Endothelial cell of umbilical vein (primary cell): ENCODE data around the gene CGA.

Experiments used
- CTCF ChIP-seq, 2 donors: IDR thresholded peaks; 1 replicate in 1 of 2; 2 replicates in 1 of 2; pipeline ENCODE4 v1.5.1; 2011; ENCODE audit warnings: low read length in 2 of 2, mild to moderate bottlenecking in 2 of 2, moderate library complexity in 2 of 2, control low read depth in 1 of 2, inconsistent platforms in 1 of 2, low read depth in 1 of 2; ENCODE audit not compliant: insufficient read depth in 1 of 2; ENCODE audit errors: extremely low read depth in 1 of 2
- EZH2 ChIP-seq: IDR thresholded peaks from 2 replicates; pipeline ENCODE4 v1.6.1; 2012; ENCODE audit warnings: borderline replicate concordance, low read depth, mild to moderate bottlenecking, moderate library complexity, low read length, inconsistent platforms; ENCODE audit not compliant: severe bottlenecking
- FOS ChIP-seq: IDR thresholded peaks from 2 replicates; pipeline ENCODE4 v1.6.1; 2011; ENCODE audit warnings: mild to moderate bottlenecking, low read length, moderate library complexity, borderline replicate concordance; ENCODE audit not compliant: insufficient read depth
- MAX ChIP-seq: IDR thresholded peaks from 2 replicates; pipeline ENCODE4 v1.6.1; 2011; ENCODE audit not compliant: insufficient read depth, insufficient read length
- MYC ChIP-seq: IDR thresholded peaks from one replicate; pipeline ENCODE4 v1.6.1; 2011; ENCODE audit warnings: mild to moderate bottlenecking, low read depth, low read length
- POLR2A ChIP-seq: IDR thresholded peaks from 2 replicates; pipeline ENCODE4 v1.6.1; 2012; ENCODE audit warnings: low read depth, mild to moderate bottlenecking, control low read depth, low read length

- no peak for TF ChIP-seq CTCF (IDR thresholded peaks at IDR 0.05; ENCODE audit: extremely low read depth in 1 of 2, insufficient read depth in 1 of 2, low read depth in 1 of 2, low read length in 2 of 2)
- no peak for TF ChIP-seq MAX
- TF ChIP-seq POLR2A: no peak
- TF ChIP-seq MYC: no peak
- TF ChIP-seq EZH2: no peak
- no peak for TF ChIP-seq FOS
Measured at GRCh38 chr6:87054143-87054833, 40.6 kb downstream of the CGA start.
